GM12872 (cell line): ENCODE data around the gene SMIM1.

Experiments
- CTCF ChIP-seq: IDR thresholded peaks from 3 replicates; pipeline ENCODE4 v1.5.1; 2011; ENCODE audit warnings: low read depth, mild to moderate bottlenecking, low read length, moderate library complexity; ENCODE audit not compliant: insufficient read depth

Gene SMIM1

GRCh38 chr1:3762873-3763228 is 9.7 kb upstream of the SMIM1 start:
- no peak for TF ChIP-seq CTCF

- TF ChIP-seq CTCF, result no peak
These were observed 9.0 kb upstream of the SMIM1 start for GRCh38 chr1:3763351-3764125.

- TF ChIP-seq CTCF, result no peak
These were observed 5.1 kb upstream of the SMIM1 start for GRCh38 chr1:3767328-3767925.

- TF ChIP-seq CTCF, result no peak
These were observed 3.6 kb upstream of the SMIM1 start for GRCh38 chr1:3768811-3769390.

GRCh38 chr1:3770047-3770765 is 2.3 kb upstream of the SMIM1 start:
- TF ChIP-seq CTCF, result no peak

- no peak for TF ChIP-seq CTCF
These were observed 1.2 kb upstream of the SMIM1 start for GRCh38 chr1:3771108-3772026.
